ENCODE measurements around the gene ASCC3.

- TF ChIP-seq, protein P1, sequence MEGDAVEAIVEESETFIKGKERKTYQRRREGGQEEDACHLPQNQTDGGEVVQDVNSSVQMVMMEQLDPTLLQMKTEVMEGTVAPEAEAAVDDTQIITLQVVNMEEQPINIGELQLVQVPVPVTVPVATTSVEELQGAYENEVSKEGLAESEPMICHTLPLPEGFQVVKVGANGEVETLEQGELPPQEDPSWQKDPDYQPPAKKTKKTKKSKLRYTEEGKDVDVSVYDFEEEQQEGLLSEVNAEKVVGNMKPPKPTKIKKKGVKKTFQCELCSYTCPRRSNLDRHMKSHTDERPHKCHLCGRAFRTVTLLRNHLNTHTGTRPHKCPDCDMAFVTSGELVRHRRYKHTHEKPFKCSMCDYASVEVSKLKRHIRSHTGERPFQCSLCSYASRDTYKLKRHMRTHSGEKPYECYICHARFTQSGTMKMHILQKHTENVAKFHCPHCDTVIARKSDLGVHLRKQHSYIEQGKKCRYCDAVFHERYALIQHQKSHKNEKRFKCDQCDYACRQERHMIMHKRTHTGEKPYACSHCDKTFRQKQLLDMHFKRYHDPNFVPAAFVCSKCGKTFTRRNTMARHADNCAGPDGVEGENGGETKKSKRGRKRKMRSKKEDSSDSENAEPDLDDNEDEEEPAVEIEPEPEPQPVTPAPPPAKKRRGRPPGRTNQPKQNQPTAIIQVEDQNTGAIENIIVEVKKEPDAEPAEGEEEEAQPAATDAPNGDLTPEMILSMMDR (IDR thresholded peaks at IDR 0.05) = no peak
- TF ChIP-seq EP300 (IDR thresholded peaks at IDR 0.05; ENCODE audit: low read depth) = no peak
Observed at GRCh38 chr6:100883347-100883746, 2.2 kb upstream of the ASCC3 start.

All from transverse colon (tissue), 3 donors.